Urothelium cell line (cell line): ENCODE measurements around the gene CTBP2.
A peak's percentile ranks its signal among the peaks of the same experiment; 100 is the strongest.

Experiments used
- DNase-seq: peaks from one replicate; pipeline ENCODE4 v3.0.0; 2011; ENCODE audit warnings: low spot score, mixed read lengths
- FAIRE-seq: peaks from 2 replicates; lab custom pipeline; 2011; peaks lifted over from hg19 to GRCh38; lab: Jason Lieb, UNC

CTBP2 gene

DNA sequence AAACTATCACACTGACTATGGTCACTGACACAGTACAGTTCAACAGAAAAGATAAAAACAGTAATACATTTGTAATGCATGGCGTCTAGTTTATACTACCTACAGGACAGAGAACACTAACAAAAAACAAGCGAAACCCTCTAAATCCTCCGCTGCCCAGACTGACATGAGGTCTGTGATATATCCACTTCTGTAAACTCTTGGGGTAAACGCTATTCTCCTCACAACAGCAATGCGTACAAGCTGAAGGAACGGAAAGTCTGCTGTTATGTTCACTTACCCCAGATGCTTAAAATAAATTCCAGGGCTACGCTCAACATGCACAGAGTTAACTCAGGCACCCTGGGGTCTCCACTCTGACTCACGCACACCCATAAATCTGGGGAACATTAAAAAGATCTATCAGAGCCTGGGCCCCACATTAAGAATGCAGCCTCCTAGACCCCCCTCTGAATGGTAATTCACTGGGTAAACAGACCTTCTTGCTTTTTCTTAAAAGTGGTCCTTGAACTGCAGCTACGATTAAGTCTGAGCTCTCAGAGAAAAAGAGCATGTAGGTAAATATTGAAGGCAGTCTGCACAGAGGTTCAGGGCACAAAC is 105.6 kb downstream of the CTBP2 start:
- no peak for DNase-seq
- no peak for FAIRE-seq

DNA sequence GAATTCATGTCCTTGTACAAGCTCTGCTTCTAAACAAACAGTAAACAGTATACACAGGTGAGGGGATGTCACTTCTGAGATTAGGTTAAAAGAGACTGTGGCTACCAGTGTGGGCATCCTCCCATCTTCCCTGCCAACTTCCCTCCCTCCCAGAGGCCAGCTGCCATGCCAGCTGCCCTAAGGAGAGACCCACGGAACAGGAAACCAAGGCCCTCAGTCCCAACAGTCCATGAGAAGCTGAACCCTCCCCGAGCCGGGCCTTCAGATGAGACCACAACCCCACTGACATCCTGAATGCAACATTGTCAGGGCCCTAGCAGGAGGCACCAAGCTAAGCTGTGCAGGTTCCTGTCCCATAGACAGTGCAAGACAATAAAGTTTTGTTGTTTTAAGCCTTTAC is 106.1 kb downstream of the CTBP2 start:
- FAIRE-seq (no peak), DNase-seq (no peak)

DNA sequence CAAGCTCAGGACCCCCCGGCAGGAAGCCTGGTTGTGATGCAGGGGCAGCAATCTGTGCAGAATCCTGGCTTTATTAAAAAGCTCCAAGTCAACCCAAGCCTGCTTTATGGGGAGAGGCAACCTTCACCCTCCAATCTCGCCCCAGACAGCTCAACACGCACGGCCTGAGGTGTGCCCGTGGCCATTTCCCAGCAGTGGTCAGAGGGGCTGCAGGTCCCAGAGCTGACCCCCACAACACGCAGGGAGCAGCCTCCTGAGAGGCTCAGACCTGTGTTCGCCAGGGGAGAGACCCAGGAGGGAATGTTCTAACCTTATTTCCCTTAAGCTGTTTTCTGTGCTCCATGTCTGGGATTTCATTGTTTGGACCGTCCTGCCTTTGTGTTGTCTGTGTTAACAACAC is 108.2 kb downstream of the CTBP2 start:
- DNase-seq = no peak
- FAIRE-seq = no peak

DNA sequence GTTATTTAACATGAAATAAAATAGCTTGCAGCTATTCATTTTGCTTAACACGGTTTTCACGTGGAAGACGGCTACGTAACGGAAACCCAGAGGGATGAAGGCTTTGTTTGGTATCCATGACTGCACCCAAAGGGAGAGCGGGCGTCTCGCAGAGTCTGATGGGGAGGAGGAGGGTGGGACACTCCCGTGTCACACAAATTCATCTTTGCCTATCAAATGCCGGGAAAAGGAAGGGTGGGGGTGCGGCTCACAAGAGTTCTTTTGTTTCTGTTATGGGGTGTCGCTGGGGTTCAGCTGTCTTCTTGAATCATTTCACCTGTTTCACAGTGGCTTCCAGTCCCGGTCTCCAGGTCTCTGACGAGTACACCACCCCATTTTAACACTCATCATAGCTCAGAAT is 110.0 kb downstream of the CTBP2 start:
- FAIRE-seq = no peak

DNA sequence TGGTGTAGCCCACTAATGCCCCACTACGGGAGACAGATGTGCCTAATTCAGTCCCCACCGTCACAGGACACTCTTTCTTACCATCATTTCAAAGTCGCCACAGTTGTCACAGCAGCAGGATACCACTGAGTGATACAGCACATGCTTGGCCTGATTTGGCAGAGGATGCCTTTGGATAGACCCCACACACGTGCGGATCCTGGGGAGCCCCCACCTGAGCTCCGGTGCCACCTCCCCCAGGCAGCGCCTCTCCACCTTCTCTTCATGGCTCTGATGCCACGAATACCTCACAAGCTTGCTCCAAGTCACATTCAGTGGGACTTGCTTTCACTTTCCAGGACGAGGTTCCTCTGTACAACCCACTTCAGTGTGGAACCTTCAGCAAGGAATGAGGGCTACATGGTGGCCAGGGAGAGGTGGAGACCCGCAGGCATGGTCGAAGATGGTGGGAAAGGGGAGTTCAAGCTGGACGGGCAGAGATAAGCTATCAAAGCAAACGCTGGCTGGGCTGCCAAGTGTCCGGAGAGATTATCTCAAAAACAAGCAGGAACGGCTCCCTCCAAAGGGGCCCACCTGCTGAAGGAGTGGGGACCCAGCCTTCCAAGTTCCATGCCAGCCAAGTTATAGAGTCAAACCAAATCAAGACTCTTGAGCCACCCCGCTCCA is 111.0 kb downstream of the CTBP2 start:
- DNase-seq = no peak
- FAIRE-seq = no peak

More for the DNA sequence above, 110.0 kb downstream of the CTBP2 start:
- DNase-seq = no peak

DNA sequence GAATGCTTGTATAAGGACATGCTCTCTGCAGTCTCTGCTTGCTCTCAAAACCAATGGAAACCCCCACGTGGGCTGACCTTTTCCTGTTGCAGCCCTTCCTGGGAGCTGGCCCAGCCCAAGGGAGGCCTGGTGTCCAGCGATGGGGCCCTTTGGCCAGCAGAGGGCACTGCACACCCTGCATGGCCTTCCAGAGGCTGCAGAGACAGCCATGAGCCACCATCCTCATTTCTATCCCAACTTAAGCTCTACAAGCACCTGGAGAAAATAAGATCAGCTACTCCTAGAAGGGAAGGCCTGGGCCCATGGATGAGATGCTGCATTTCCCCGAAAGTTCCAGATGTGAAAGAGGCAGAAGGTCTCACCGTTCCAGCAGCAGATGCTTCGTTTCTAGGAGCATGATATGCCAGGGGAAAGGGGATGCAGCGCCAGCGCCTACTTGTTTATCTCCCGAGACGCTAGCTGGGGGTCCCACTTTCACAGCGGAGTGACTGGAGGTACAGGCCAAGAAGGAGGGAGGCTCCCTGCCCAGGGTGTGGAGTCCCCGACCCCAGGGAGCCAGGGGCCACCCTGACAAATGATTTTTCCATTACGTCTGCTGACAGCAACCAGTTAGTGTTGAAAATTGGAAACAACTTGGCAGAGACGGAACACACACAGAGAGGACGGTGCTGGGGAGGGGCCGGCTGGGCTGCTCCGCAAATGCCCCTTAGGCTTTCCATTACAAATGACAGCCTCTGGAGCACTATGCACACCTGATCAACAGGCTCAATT is 112.1 kb downstream of the CTBP2 start:
- DNase-seq = peak; percentile 87
- FAIRE-seq = no peak

DNA sequence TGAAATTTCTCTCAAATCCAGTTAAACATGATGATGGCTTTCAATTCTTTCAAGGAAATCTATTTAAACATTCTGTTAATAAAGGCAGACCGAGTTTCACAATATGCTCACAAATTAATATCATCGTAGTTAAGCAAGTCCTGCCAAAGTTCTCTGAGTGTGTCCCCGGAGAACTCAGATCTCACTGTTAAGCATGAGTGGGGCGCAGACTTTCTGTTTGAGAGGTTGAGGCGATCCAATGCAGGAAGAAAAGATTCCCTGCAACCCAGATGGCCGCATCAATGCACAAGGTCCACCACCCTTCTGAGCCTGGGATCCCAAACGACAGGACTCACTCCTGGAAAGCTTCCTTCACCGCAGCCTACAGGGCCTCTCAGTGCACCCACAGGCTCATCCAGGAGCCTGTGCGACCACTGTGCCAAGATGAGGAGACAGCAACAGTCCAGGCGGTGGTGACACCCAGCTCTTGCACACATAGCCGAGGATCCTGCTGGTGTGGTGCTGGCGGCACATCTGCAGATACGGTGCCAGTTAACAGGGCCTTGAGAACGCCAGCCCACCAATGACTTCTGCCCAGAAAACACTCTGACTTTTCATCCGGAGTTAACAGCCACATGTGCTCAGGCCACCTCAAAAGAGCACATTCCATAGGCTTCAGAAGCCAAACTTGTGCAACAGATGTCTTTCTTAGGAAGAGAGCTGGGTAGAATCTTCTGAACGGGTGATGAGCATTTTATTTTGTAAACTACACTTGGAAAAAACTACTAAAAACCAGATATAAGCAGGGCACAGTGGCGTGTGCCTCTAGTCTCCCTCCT is 116.3 kb downstream of the CTBP2 start:
- DNase-seq (no peak), FAIRE-seq (no peak)

DNA sequence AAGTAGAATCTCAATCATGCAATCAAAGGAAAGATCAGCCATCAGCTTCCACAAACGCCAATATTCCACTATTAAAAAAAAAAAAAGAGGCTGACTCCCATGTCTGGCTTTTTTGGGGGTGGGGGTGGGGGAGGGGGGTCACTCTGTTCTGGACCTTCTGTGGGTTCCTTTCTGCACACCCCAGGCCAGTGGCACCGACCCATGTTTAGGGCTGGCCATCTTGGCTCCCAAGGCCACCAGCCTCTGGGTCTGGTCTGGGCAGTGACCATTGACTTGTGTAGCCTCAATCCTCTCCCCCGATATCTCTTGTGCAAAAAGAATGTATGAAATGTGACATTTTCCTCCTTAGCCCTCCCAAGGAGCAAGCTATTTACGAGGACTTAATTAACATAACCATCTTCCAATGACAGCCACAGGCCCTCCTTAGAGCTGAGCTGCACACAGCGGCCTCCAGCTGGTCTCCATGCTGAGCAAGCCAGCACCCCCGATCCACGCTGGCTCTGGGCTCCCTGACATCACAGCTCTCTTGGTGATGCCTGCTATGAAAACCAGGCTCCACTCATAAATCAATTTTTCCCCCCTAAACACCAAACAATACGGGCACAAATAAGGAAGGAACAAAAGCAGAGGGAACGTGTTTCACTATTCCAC is 118.4 kb downstream of the CTBP2 start:
- DNase-seq = no peak
- no peak for FAIRE-seq

DNA sequence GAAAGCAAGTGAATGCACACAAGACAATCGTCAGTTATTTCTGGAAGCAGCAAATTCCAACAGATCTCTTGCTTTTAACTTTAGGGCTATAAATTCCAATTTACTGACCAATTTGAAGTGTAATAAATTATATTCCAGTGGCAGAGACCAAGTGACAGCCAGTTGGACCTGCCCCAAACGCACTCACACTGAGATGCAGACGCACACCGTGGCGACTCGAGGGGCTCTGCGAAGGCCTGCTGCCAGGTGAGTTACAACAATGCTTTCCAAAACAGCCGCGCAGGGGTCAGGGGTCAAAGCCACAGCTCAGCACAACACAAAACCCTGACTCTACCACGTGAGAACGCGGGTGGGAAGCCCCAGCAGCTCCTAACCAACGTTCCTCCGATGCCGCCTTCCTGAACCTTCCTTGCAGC is 121.0 kb downstream of the CTBP2 start:
- FAIRE-seq = no peak
- DNase-seq = peak; percentile 20

DNA sequence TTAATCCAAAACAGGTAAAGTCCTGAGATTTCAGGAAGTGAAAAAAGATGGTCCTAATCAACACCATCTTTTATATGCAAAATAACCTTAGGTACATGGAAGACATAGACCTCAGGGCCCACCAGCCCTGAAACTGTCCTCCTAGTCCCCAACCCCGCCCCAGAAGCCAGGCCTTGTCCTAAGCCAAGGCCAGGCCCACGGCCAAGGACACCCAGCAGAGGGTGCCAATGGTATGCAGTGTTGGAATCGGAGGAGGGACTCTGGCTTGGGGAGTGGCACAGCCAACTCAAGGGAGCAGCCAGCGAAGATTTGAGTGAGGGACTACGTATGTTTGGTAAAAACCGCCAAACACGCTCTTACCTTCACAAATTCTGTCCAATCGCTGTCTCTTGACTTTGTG is 121.7 kb downstream of the CTBP2 start:
- FAIRE-seq (no peak), DNase-seq (peak; percentile 36)

DNA sequence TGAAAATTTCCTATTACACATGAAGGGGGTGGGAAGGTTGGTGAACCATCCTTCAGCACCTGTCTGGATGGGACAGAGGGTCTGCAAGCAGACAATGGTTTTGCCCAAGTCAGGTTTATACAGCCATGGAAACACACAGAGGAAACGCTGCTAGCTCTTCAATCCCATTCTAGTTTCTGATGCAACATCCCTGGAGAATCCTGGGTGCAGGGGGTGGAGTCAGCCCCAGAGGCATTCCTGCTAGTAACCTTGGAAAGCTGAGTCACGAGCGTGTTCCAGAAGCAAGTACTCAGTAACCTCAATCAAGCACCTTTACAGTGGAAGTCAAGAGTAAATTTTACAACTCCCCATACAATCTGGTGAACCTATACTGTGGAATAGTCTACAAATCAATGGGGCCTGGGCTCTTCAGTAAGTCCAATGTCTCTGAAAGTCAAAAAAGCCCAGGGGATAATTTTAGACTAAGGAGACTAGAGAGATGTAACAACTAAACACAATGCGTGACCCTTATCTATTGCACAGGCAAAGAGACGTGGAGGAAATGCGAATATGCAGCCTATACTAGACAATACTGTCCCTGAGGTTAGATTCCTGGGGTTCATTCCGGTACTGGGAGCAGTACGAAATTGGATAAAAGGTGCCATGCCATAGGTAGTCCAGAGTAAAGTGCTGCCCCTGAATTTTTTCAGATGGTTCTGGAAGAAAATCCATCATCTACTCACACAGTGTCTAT is 123.1 kb downstream of the CTBP2 start:
- DNase-seq (peak; percentile 78), FAIRE-seq (peak; percentile 9)

DNA sequence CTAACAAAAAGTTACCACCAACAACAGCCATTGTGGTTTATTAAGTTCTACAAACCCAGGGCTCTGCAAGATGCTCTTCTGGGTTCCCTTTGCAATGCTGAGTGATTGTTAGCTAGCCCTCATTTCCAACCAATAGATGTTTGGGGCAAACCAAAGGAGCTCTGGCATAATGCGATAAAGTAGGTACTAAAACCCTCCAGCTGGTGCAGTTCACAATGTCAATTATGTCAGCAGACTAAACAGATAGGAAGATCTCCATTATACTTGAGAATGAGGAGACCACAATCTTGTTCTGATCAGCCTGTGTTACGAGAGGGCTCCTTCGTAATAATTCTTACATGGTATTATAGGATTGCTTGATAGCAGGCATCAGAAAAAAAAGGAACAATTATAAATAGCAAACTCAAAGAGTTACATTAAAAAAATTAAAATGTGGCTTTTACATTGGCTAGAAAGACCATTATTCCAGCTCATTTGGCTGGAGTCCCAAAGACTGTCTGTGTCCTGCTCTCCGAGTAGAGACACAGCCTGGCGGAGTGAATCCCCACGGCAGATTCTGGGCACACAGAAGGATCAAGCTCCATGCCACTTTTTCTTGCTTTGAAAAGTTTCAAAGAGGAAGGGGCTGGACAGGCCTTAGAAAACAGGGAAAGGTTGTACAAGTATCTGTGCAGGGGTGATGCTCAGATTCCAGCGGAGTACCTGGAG is 124.6 kb downstream of the CTBP2 start:
- DNase-seq (no peak), FAIRE-seq (no peak)

DNA sequence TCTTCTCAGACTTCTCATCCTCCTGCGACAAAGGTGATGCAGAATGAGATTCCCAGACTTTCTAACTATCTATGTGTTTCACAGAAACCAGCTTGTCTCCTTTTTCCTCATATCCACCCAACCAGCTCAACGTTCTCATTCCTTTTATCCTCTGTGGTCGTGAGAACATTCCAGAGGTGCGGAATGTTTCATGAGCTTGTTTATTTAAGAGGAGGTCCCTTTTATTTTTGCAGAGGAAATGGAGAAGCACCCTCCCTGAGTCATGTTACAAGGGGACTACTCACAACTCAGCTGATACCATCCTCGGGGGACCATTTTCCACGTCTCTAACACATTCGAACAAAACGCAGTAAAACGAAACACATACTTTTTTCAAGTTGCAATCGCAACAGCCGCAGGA is 125.2 kb downstream of the CTBP2 start:
- DNase-seq (peak; percentile 60), FAIRE-seq (no peak)

DNA sequence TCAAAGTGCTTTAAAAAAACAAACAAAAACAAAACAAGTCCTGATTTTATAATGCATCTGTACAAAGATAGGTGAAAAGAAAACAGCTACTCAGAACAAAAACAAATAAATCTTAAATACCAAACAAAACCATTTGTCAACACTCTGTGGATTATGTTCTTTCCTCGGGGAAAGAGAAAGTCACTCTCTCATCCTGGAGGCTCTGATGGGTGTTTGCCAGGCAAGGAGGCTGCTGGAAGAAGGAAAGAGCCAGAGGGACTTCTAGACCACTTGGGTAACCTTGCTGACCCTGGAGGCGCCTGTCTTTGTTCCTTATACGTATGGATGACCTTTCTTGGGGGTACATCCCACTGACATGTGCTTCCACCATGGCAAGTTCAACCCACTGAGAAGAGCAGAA is 125.7 kb downstream of the CTBP2 start:
- DNase-seq (no peak), FAIRE-seq (no peak)

DNA sequence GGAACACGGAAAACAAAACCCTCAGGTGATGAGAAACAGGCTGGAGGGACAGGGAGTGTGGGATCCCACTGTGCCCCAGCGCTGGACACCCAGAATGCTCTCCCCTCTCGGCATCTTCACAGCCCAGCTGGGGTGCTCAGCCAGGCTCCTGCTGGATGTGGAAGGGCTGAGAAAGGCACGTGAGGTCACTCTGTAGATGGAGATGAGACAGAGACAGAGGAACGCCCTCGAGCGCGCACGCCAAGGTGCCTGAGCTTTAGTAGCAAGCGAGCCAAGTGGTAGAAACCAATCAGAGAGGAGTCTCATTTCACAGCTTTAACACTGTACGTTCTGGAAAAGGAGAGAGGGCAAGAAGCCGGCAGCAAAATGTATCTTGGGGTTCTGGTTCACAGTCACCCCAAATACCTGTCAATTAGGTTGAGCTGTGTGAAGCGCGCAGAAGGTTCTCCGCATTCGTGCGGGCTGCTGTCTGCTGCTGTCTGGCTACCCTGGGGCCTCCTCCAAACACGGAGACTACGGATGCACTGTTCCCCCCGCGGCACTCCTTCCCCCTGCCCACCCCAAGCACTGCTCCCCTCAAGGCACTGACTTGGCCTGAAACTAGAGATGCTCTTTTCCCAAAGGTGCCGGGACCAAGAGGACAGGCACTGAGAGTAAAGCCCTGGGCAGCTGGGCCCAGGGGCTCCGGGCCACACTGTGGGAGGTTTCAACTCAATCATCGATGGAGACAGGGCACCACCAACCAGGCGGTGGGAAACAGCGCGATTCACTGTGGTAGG is 127.0 kb downstream of the CTBP2 start:
- DNase-seq (no peak), FAIRE-seq (no peak)

DNA sequence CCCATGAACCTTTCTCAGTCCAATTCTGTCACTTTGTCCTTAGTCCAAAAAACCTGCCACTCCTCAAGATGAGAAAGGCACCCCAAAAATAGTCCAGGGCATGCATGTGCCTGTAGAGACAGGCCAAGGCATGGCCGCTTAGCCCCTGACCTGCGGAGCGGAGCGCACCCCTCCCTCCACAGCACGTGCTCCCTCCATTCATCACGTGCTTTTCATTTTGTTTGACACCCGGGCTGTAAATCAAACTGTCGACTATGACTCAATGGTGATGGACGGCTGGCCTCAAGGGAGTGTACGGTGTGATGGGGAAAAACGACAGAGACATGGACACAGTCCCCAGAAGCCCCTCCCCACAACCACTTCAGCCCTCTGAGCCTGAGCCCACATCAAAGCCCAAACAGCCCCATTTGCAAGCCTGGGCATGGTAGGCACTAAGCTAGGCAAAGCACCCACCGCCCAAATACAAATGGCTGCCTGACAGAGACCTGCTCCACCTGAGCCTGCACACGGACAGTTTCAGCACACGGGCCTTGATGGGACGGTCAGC is 127.8 kb downstream of the CTBP2 start:
- FAIRE-seq (no peak), DNase-seq (no peak)

DNA sequence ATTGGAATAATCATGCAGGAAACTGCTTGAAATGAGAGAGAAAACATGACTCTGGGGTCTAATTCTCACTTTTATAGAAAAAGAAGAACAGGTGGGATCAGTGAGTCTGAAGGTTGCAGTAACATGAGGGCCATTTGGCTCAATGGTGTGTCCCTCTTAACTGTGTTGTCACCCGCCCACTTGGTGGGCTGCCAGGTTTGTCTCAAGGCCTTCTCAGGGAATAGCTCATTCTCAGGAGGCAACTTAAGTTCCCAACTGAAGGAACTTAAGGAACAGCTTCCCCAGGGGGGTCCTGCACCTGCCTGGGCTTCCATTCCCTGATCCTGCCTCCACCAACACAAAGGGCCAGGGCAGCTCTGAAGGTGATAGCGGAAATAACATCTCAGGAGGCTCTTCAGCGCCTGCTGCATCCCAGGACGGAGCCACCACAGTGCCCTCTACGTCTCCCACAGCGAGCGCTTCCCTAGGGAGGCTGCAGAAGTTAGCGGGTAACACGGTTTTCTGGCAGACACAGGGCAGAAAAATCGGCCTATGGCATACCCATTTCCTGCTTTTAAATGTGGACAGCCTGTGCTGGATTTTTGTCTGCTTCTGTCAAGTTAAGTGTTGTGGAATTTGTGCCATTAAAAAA is 129.7 kb downstream of the CTBP2 start:
- no peak for DNase-seq
- no peak for FAIRE-seq
